GM18867 (cell line): ENCODE results near the gene EDC4.
A peak's percentile ranks its signal among the peaks of the same experiment; 100 is the strongest.

Source experiments
- ATAC-seq: cut with Tn5 transposase; IDR thresholded peaks from one replicate; pipeline ENCODE4 v1.9.1; 2021; ENCODE audit warnings: mild to moderate bottlenecking, moderate library complexity; ENCODE audit not compliant: unreplicated experiment

EDC4 gene

DNA sequence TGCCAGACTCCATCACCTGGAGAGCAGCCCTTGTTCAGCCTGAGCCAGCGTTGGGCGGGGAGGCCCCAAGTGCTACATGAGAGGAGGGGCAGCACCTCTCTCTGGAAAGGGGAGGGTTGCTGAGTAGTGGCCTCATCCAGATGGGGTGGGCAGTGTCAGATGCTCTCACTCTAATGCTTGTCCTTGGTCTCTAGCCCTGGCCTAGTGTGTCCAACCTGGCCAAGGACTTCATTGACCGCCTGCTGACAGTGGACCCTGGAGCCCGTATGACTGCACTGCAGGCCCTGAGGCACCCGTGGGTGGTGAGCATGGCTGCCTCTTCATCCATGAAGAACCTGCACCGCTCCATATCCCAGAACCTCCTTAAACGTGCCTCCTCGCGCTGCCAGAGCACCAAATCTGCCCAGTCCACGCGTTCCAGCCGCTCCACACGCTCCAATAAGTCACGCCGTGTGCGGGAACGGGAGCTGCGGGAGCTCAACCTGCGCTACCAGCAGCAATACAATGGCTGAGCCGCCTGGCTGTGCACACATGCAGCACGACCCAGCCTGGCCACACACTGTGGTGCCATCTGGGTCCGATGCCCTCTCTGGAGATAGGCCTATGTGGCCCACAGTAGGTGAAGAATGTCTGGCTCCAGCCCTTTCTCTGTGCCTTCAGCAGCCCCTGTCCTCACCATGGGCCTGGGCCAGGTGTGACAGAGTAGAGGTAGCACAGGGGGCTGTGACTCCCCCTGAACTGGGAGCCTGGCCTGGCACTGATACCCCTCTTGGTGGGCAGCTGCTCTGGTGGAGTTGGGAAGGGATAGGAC is 54.5 kb downstream of the EDC4 start:
- no peak for ATAC-seq

DNA sequence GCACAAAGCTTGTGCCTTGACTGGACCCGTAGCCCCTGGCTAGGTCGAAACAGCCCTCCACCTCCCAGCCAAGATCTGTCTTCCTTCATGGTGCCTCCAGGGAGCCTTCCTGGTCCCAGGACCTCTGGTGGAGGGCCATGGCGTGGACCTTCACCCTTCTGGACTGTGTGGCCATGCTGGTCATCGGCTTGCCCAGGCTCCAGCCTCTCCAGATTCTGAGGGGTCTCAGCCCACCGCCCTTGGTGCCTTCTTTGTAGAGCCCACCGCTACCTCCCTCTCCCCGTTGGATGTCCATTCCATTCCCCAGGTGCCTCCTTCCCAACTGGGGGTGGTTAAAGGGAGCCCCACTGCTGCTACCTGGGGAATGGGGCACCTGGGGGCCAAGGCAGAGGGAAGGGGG is 55.3 kb downstream of the EDC4 start:
- ATAC-seq: no peak

DNA sequence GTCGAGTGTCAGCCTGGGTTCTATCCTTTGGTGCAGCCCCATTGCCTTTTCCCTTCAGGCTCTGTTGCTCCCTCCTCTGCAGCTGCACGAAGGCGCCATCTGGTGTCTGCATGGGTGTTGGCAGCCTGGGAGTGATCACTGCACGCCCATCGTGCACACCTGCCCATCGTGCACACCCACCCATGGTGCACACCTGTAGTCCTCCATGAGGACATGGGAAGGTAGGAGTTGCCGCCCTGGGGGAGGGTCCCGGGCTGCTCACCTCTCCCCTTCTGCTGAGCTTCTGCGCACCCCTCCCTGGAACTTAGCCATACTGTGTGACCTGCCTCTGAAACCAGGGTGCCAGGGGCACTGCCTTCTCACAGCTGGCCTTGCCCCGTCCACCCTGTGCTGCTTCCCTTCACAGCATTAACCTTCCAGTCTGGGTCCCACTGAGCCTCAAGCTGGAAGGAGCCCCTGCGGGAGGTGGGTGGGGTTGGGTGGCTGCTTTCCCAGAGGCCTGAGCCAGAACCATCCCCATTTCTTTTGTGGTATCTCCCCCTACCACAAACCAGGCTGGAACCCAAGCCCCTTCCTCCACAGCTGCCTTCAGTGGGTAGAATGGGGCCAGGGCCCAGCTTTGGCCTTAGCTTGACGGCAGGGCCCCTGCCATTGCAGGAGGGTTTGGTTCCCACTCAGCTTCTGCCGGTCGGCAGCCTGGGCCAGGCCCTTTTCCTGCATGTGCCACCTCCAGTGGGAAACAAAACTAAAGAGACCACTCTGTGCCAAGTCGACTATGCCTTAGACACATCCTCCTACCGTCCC is 55.9 kb downstream of the EDC4 start:
- ATAC-seq: peak; percentile 47

DNA sequence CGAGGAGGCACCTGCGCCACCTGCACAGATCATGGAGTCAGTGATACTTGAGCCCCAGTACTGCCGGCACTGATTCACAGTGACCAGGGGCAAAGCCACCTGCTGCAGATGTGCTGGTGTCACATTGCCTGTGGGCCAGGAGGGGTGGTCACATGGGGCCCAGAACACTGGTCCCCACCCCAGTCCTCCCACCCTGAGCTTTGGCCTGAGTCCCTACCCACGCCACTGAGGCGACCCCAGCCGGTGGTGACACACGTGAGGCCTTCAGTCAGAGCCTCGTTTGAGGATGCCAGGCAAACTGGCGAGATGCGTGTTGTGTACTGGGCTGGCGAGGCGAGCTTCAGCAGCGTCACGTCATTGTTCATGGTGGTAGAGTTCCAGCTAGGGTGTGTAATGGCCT is 57.3 kb downstream of the EDC4 start:
- ATAC-seq: no peak

DNA sequence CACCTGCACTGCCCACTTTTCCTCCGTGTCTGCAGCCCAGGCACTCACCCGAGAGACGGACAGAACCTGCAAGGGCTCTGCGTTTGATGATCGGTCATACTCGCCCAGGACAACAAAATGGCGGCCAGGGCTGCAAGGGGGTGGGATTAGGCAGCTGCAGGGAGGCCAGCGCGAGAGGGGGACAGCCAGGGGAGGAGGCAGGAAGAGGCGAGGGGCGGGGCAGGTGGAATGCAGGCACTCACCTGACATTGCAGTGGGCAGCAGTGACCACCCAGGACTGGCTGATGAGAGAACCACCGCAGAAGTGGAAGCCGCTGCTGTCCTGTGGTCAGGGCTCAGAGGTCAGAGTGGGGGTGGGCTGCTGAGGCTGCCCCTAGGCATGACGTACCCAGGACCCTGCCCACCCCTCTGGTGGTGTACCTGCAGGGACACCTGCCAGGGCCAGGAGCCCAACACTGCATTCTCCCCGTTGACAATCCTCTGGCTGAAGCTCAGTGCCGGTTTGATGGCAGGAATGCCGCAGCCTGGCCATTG is 57.9 kb downstream of the EDC4 start:
- no peak for ATAC-seq
